SU-DHL-6 (cell line): ENCODE measurements around the gene DEFB114.

ENCODE experiments used
- CTCF ChIP-seq: fragments of 200-600 bp; sonication (generic); IDR thresholded peaks from one replicate; pipeline ENCODE4 v1.5.1; 2017; ENCODE audit warnings: antibody characterized with exemption, mild to moderate bottlenecking, low read length, moderate library complexity; ENCODE audit not compliant: insufficient read depth, poor library complexity, severe bottlenecking
- EZH2phosphoT487 ChIP-seq: fragments of 200-600 bp; sonication (generic), shearing (Covaris generic); conservative IDR thresholded peaks from 2 replicates; pipeline ENCODE4 v1.6.1; 2018; ENCODE audit warnings: mild to moderate bottlenecking, antibody characterized with exemption, low read length, moderate library complexity, mixed read lengths

GRCh38 chr6:49933526-49933925 lies 30.4 kb downstream of the DEFB114 start:
- TF ChIP-seq CTCF: no peak
- no peak for TF ChIP-seq EZH2phosphoT487
